22Rv1 (cell line): ENCODE results near the gene CDKN1C.

ENCODE experiments used
- H3K27ac ChIP-seq: fragments of 450-650 bp; 2 replicates; pipeline ENCODE4 v1.5.1; 2017
- CTCF ChIP-seq: fragments of 450-650 bp; IDR thresholded peaks from 2 replicates; pipeline ENCODE4 v1.5.1; 2017; ENCODE audit warnings: mild to moderate bottlenecking
- ZFX ChIP-seq: fragments of 450-650 bp; IDR thresholded peaks from 2 replicates; pipeline ENCODE4 v1.6.1; 2017; ENCODE audit warnings: antibody characterized with exemption, borderline replicate concordance

Gene CDKN1C

DNA sequence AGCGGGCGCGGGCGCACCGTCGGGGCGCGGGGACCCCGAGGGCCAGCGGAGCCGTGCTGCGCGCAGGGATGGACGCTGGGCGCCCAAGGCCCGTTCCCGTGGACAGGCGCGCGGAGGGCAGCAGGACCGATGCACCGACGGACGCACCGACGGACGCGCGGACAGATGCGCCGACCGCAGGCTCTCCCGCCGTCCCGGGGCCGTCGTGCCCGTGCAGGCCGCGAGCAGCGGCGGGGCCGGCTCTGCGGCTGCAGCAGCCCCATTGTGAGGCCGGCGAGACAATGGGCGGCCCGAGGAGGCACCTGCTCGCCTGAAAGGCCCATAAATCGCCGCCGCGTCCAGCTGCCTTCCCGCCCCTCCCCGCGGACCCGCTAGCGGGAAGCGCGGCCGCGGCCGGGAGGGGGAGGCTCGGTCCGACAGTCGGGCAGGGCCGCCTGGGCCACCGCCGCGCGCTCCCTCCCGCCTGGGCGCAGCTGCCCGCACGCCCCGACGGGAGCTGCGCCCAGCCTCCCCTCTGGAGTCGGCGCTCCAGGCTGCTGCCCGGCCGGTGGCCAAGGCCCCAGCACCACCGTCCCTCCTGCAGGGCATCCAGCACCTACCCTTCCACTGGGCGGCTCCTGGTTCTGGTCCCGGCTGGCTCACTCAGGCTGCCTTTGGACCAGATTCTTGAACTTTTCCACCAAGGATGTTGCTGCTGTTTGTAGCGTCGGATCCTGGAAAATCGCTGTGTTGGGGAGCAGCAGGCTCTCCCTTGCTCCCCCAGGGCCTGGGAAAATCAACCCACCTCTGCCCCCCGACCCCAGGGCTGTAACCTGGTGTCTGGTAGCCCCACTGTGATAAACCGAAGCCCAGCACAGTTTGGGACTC lies 15.8 kb downstream of the CDKN1C start:
- no peak overlapping the region for H3K27ac ChIP-seq
- TF ChIP-seq ZFX: no peak
- TF ChIP-seq CTCF: no peak

- TF ChIP-seq ZFX (no peak), CTCF (no peak)
These were observed 16.4 kb downstream of the CDKN1C start for GRCh38 chr11:2869134-2869526.

DNA sequence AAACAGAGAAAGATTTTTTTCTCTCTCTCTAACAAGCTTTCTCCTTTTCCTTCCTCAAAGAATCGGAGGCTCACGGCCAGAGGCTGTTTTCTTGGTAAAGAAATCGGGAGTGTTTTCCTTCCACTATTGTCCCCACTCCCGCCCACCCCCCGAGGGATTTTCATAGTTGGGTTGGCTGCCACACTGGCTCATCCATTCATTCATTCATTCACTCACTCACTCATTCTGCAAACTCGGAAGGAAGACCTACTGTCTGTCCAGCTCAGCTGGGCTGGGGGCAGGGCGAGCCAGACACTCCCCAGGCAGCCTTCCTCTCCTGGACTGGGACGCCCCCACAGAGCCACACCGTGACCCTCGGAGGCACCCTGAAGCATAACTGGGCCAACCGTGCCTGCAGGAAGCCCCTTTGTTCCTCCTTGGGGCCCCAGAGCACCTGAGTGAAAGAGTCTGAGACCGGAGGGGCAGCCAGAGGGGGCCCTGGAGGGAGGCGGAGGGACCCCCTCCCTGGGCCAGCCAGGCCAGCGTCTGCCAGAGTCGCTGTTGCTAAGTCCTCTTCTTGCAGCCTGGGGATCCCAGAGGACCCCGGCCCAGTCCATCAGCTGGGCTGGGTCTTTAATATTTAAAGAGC lies 17.0 kb downstream of the CDKN1C start:
- no peak overlapping the region for H3K27ac ChIP-seq
- TF ChIP-seq ZFX (no peak), CTCF (no peak)

More at GRCh38 chr11:2869134-2869526, 16.4 kb downstream of the CDKN1C start:
- no peak overlapping the region for H3K27ac ChIP-seq

DNA sequence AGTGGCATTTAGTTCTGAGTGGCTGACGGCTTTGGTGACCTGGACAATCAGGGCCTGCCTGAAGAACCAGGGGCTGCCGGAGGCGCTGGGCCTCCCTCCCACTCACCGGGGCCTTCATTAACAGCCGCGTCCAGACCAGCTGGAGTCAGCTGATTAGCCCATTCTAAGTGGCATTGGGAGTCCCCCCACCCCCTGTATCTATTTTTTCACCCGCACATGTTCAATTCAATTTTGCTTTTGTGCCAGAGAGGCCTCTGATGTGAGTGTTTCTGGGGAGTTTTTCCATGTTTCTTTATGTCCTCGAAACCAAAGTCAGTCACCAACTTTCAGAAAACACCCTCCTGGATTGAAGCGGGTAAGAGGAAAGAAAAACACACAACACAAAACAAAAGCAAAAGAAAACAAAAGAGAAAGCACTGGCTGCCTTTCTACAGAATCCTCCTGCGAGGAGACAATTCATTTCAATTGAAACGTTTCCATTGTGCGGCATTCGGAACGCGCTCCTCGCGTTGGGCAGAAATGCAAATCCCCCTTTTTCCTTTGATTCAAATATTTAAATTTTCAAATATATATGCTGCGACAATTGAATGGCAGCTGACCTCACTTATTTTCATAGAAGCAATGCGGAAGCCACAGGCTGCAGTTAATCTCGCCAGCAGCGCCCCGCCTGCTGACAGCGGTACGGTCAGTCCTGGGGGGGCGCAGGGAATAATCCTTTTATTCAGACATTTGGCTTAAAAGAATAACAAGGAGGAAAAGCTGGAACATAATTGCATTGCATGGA lies 17.7 kb downstream of the CDKN1C start:
- no peak for TF ChIP-seq CTCF
- TF ChIP-seq ZFX: no peak

DNA sequence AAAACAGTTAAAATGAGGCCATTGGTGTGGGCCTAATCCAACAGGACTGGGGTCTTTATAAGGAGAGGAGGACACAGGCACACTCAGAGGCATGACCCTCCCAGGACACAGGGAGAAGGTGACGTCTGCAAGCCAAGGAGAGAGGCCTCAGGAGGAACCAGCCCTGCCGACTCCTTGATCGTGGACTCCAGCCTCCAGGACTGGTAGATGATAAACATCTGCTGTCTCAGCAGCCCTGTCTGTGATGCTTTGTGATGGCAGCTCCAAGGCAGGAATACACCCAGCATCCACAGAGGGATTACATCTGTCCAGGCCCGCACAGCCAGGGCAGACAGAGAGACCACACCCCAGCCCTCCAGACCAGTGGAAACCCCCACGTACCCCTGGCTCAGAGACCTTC lies 18.4 kb downstream of the CDKN1C start:
- no peak overlapping the region for H3K27ac ChIP-seq
- TF ChIP-seq CTCF (no peak), ZFX (no peak)

More for the DNA sequence above, 17.7 kb downstream of the CDKN1C start:
- H3K27ac ChIP-seq: no peak overlapping the region

- TF ChIP-seq CTCF (no peak), ZFX (no peak)
- H3K27ac ChIP-seq: no peak overlapping the region
These were observed 19.5 kb downstream of the CDKN1C start for GRCh38 chr11:2865922-2866577.
